Esophagus muscularis mucosa (tissue), 4 donors: ENCODE data around the gene DMTF1.

Experiments
- EP300 ChIP-seq: sonication (generic); formaldehyde crosslinking; IDR thresholded peaks from one replicate; pipeline ENCODE4 v1.6.1; 2017; ENCODE audit warnings: antibody characterized with exemption
- POLR2A ChIP-seq: fragments of 450-650 bp; IDR thresholded peaks from one replicate; pipeline ENCODE4 v1.6.1; 2017; ENCODE audit warnings: antibody characterized with exemption, moderate library complexity, mild to moderate bottlenecking, low read depth
- POLR2AphosphoS5 ChIP-seq, 2 donors: sonication (generic); formaldehyde crosslinking; IDR thresholded peaks; one replicate each; pipeline ENCODE4 v1.6.1; 2017; ENCODE audit warnings: antibody characterized with exemption in 2 of 2
- TF ChIP-seq, protein P1 (sequence below), 3 experiments: fragments of 200-600 bp in 2 of 3; fragments of 450-650 bp in 1 of 3; sonication (generic) in 2 of 3; IDR thresholded peaks; one replicate each; pipeline ENCODE4 v1.5.1; 2017 to 2019; ENCODE audit warnings: antibody characterized with exemption in 3 of 3, mild to moderate bottlenecking in 2 of 3, moderate library complexity in 1 of 3

DNA sequence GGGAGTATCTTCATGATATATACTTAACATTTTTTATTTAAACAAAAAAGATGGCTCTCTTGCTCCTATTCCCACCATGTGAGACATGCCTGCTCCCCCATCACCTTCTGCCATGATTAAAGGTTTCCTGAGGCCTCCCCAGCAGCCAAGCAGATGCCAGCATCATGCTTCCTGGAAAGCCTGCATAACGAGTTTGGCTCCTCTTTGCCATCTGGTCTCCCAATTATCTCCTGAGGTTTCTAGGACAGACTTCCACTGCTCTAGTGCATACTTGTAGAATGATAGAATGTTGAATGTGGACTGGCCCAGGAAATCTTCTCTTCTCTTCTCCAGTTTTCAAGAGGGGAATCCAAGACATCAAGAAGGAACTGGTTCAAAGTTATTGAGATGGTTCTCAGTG, 46.9 kb upstream of the DMTF1 start:
- no peak for TF ChIP-seq POLR2A
- TF ChIP-seq, protein P1, sequence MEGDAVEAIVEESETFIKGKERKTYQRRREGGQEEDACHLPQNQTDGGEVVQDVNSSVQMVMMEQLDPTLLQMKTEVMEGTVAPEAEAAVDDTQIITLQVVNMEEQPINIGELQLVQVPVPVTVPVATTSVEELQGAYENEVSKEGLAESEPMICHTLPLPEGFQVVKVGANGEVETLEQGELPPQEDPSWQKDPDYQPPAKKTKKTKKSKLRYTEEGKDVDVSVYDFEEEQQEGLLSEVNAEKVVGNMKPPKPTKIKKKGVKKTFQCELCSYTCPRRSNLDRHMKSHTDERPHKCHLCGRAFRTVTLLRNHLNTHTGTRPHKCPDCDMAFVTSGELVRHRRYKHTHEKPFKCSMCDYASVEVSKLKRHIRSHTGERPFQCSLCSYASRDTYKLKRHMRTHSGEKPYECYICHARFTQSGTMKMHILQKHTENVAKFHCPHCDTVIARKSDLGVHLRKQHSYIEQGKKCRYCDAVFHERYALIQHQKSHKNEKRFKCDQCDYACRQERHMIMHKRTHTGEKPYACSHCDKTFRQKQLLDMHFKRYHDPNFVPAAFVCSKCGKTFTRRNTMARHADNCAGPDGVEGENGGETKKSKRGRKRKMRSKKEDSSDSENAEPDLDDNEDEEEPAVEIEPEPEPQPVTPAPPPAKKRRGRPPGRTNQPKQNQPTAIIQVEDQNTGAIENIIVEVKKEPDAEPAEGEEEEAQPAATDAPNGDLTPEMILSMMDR (IDR thresholded peaks at IDR 0.05), result no peak
- TF ChIP-seq POLR2AphosphoS5 (IDR thresholded peaks at IDR 0.05), result no peak
- no peak for TF ChIP-seq EP300
